ENCODE measurements around the gene SCAF1. TPM values are rescaled to one million over a fixed set of nuclear protein-coding genes. Genes with fewer than 3 reads are reported as not detected.

SCAF1 gene
- total and polyA plus RNA-seq, 8 donors, result 24.7 to 63.8 (median 34.9) TPM

GRCh38 chr19:49700563-49700962, 58.6 kb downstream of the SCAF1 start:
- DNase-seq (no peak), ATAC-seq (no peak)
- Histone ChIP-seq H3K36me3 (no peaks in the 10 kb centered on the region), H3K27ac (no peak overlapping the region), H3K27me3 (peaks cover 0 to 6% of the 10 kb centered on the region in 2 donors), H3K9me3 (no peaks in the 10 kb centered on the region), H3K4me3 (no peak overlapping the region), H3K4me1 (no peaks in the 10 kb centered on the region)
- TF ChIP-seq CTCF (IDR thresholded peaks at IDR 0.05), result no peak
- intact Hi-C loops (cut with DNase I), result no loop called here

- no peaks in the 10 kb centered on the region for H3K36me3 ChIP-seq
- peaks cover 0 to 6% of the 10 kb centered on the region in 2 donors for H3K27me3 ChIP-seq
- no peak overlapping the region for H3K4me3 ChIP-seq
- H3K4me1 ChIP-seq, result no peaks in the 10 kb centered on the region
- ATAC-seq, result no peak
- TF ChIP-seq CTCF (IDR thresholded peaks at IDR 0.05), result no peak
- no peak overlapping the region for H3K27ac ChIP-seq
- no peak for DNase-seq
- H3K9me3 ChIP-seq, result no peaks in the 10 kb centered on the region
- intact Hi-C loops (cut with DNase I), result no loop called here
These were observed 59.3 kb downstream of the SCAF1 start for GRCh38 chr19:49701271-49701786.

GRCh38 chr19:49704888-49705642, 63.1 kb downstream of the SCAF1 start:
- intact Hi-C loops (cut with DNase I), result no loop called here
- no peaks in the 10 kb centered on the region for H3K4me1 ChIP-seq
- ATAC-seq (no peak), DNase-seq (no peak)
- no peaks in the 10 kb centered on the region for H3K9me3 ChIP-seq
- no peak overlapping the region for H3K27ac ChIP-seq
- H3K27me3 ChIP-seq, result peaks cover 0 to 6% of the 10 kb centered on the region in 2 donors
- no peak overlapping the region for H3K4me3 ChIP-seq
- no peaks in the 10 kb centered on the region for H3K36me3 ChIP-seq
- no peak for TF ChIP-seq CTCF (IDR thresholded peaks at IDR 0.05)

- no peak for ATAC-seq
These were observed 63.9 kb downstream of the SCAF1 start for GRCh38 chr19:49705919-49706318.

More at GRCh38 chr19:49705919-49706318, 63.9 kb downstream of the SCAF1 start:
- intact Hi-C loops (cut with DNase I), result no loop called here
- H3K9me3 ChIP-seq, result no peaks in the 10 kb centered on the region
- H3K27me3 ChIP-seq, result peaks cover 0 to 6% of the 10 kb centered on the region in 2 donors
- H3K27ac ChIP-seq, result no peak overlapping the region
- no peaks in the 10 kb centered on the region for H3K36me3 ChIP-seq
- TF ChIP-seq CTCF (IDR thresholded peaks at IDR 0.05), result no peak
- no peak overlapping the region for H3K4me3 ChIP-seq
- no peaks in the 10 kb centered on the region for H3K4me1 ChIP-seq
- DNase-seq, result no peak

Small RNA genes within 50 kb of the gene (microRNA-seq; reads per million reads assigned to microRNA genes)
- 0.14 to 0.34 reads per million in 2 donors for gene MIR5088

Other genes starting within 250 kb of the SCAF1 start
- gene PTH2, start 218.8 kb upstream of the SCAF1 start, total RNA-seq, result not detected
- gene PTH2, start 218.8 kb upstream of the SCAF1 start, polyA plus RNA-seq (ENCODE audit: insufficient read length in 6 of 6), result not detected
- gene GFY, start 216.8 kb upstream of the SCAF1 start, total RNA-seq, result not detected
- gene GFY, start 216.8 kb upstream of the SCAF1 start, polyA plus RNA-seq (ENCODE audit: insufficient read length in 6 of 6), result not detected
- under 1 TPM; 0.29 to 0.34 TPM for gene SLC17A7, start 200.7 kb upstream of the SCAF1 start, total RNA-seq
- under 1 TPM; 0.21 to 0.70 (median 0.36) TPM for gene SLC17A7, start 200.7 kb upstream of the SCAF1 start, polyA plus RNA-seq (ENCODE audit: insufficient read length in 6 of 6)
- 10 to 100 TPM; 54.4 to 78.5 TPM for gene PIH1D1, start 190.4 kb upstream of the SCAF1 start, total RNA-seq
- gene PIH1D1, start 190.4 kb upstream of the SCAF1 start, polyA plus RNA-seq (ENCODE audit: insufficient read length in 6 of 6), result 10 to 100 TPM; 73.6 to 93.2 (median 79.6) TPM
- gene ALDH16A1, start 189.0 kb upstream of the SCAF1 start, total RNA-seq, result 10 to 100 TPM; 29.3 to 54.2 TPM
- gene ALDH16A1, start 189.0 kb upstream of the SCAF1 start, polyA plus RNA-seq (ENCODE audit: insufficient read length in 6 of 6), result 10 to 100 TPM; 12.6 to 18.3 (median 16.5) TPM
- gene FLT3LG, start 168.0 kb upstream of the SCAF1 start, total RNA-seq, result 10 to 100 TPM in 1 of 2 donors, 1 to 10 TPM in 1; 6.8 to 10.1 TPM
- gene FLT3LG, start 168.0 kb upstream of the SCAF1 start, polyA plus RNA-seq (ENCODE audit: insufficient read length in 6 of 6), result 1 to 10 TPM; 6.7 to 9.7 (median 7.4) TPM
- 1,000 to 10,000 TPM; 1,924 to 2,053 TPM for gene RPL13A, start 154.6 kb upstream of the SCAF1 start, total RNA-seq
- gene RPL13A, start 154.6 kb upstream of the SCAF1 start, polyA plus RNA-seq (ENCODE audit: insufficient read length in 6 of 6), result 1,000 to 10,000 TPM; 3,217 to 4,076 (median 3,655) TPM
- gene RPS11, start 145.8 kb upstream of the SCAF1 start, total RNA-seq, result 1,000 to 10,000 TPM; 1,463 to 1,657 TPM
- 1,000 to 10,000 TPM; 3,128 to 3,903 (median 3,649) TPM for gene RPS11, start 145.8 kb upstream of the SCAF1 start, polyA plus RNA-seq (ENCODE audit: insufficient read length in 6 of 6)
- gene FCGRT, start 129.5 kb upstream of the SCAF1 start, total RNA-seq, result 100 to 1,000 TPM; 283 to 288 TPM
- 100 to 1,000 TPM; 287 to 382 (median 307) TPM for gene FCGRT, start 129.5 kb upstream of the SCAF1 start, polyA plus RNA-seq (ENCODE audit: insufficient read length in 6 of 6)
- 10 to 100 TPM; 55.4 to 65.3 TPM for gene RCN3, start 114.2 kb upstream of the SCAF1 start, total RNA-seq
- 10 to 100 TPM; 17.1 to 42.5 (median 22.4) TPM for gene RCN3, start 114.2 kb upstream of the SCAF1 start, polyA plus RNA-seq (ENCODE audit: insufficient read length in 6 of 6)
- 10 to 100 TPM; 40.8 to 45.0 TPM for gene NOSIP, start 61.7 kb upstream of the SCAF1 start, total RNA-seq
- 10 to 100 TPM; 56.6 to 67.9 (median 63.6) TPM for gene NOSIP, start 61.7 kb upstream of the SCAF1 start, polyA plus RNA-seq (ENCODE audit: insufficient read length in 6 of 6)
- 10 to 100 TPM in 1 of 2 donors, 1 to 10 TPM in 1; 7.6 to 13.6 TPM for gene PRRG2, start 60.9 kb upstream of the SCAF1 start, total RNA-seq
- 1 to 10 TPM; 3.8 to 6.8 (median 5.1) TPM for gene PRRG2, start 60.9 kb upstream of the SCAF1 start, polyA plus RNA-seq (ENCODE audit: insufficient read length in 6 of 6)
- gene PRR12, start 51.0 kb upstream of the SCAF1 start, total RNA-seq, result 10 to 100 TPM; 26.1 to 26.7 TPM
- gene PRR12, start 51.0 kb upstream of the SCAF1 start, polyA plus RNA-seq (ENCODE audit: insufficient read length in 6 of 6), result 10 to 100 TPM; 21.4 to 33.7 (median 27.0) TPM
- gene RRAS, start 2.1 kb upstream of the SCAF1 start, total RNA-seq, result 100 to 1,000 TPM in 1 of 2 donors, 10 to 100 TPM in 1; 76.0 to 131 TPM
- gene RRAS, start 2.1 kb upstream of the SCAF1 start, polyA plus RNA-seq (ENCODE audit: insufficient read length in 6 of 6), result 10 to 100 TPM; 21.4 to 34.0 (median 27.7) TPM
- gene IRF3, start 23.6 kb downstream of the SCAF1 start, total RNA-seq, result 10 to 100 TPM; 81.2 to 93.6 TPM
- 10 to 100 TPM; 60.2 to 79.1 (median 70.4) TPM for gene IRF3, start 23.6 kb downstream of the SCAF1 start, polyA plus RNA-seq (ENCODE audit: insufficient read length in 6 of 6)
- 10 to 100 TPM; 20.6 to 22.2 TPM for gene BCL2L12, start 23.7 kb downstream of the SCAF1 start, total RNA-seq
- 10 to 100 TPM; 21.4 to 30.1 (median 28.2) TPM for gene BCL2L12, start 23.7 kb downstream of the SCAF1 start, polyA plus RNA-seq (ENCODE audit: insufficient read length in 6 of 6)
- 100 to 1,000 TPM in 1 of 2 donors, 10 to 100 TPM in 1; 79.3 to 137 TPM for gene PRMT1, start 35.1 kb downstream of the SCAF1 start, total RNA-seq
- 100 to 1,000 TPM; 208 to 258 (median 224) TPM for gene PRMT1, start 35.1 kb downstream of the SCAF1 start, polyA plus RNA-seq (ENCODE audit: insufficient read length in 6 of 6)
- 1 to 10 TPM in 1 of 2 donors, under 1 TPM in 1; 0.93 to 2.0 TPM for gene ADM5, start 47.4 kb downstream of the SCAF1 start, total RNA-seq
- 1 to 10 TPM; 1.2 to 2.6 (median 1.9) TPM for gene ADM5, start 47.4 kb downstream of the SCAF1 start, polyA plus RNA-seq (ENCODE audit: insufficient read length in 6 of 6)
- 10 to 100 TPM in 1 of 2 donors, 1 to 10 TPM in 1; 6.2 to 11.3 TPM for gene CPT1C, start 48.9 kb downstream of the SCAF1 start, total RNA-seq
- gene CPT1C, start 48.9 kb downstream of the SCAF1 start, polyA plus RNA-seq (ENCODE audit: insufficient read length in 6 of 6), result 10 to 100 TPM; 23.2 to 37.3 (median 29.3) TPM
- gene TSKS, start 121.1 kb downstream of the SCAF1 start, total RNA-seq, result under 1 TPM in 1 of 2 donors, not detected in 1; 0.39 TPM
- gene TSKS, start 121.1 kb downstream of the SCAF1 start, polyA plus RNA-seq (ENCODE audit: insufficient read length in 6 of 6), result under 1 TPM; 0.17 to 0.45 (median 0.21) TPM
- 10 to 100 TPM; 84.9 to 87.6 TPM for gene AP2A1, start 124.8 kb downstream of the SCAF1 start, total RNA-seq
- gene AP2A1, start 124.8 kb downstream of the SCAF1 start, polyA plus RNA-seq (ENCODE audit: insufficient read length in 6 of 6), result 10 to 100 TPM; 52.9 to 83.1 (median 61.8) TPM
- gene FUZ, start 171.1 kb downstream of the SCAF1 start, total RNA-seq, result 10 to 100 TPM; 15.3 to 19.5 TPM
- 10 to 100 TPM; 23.2 to 31.7 (median 26.6) TPM for gene FUZ, start 171.1 kb downstream of the SCAF1 start, polyA plus RNA-seq (ENCODE audit: insufficient read length in 6 of 6)
- gene MED25, start 176.1 kb downstream of the SCAF1 start, total RNA-seq, result 10 to 100 TPM; 52.1 to 57.1 TPM
- 10 to 100 TPM; 55.1 to 67.4 (median 58.2) TPM for gene MED25, start 176.1 kb downstream of the SCAF1 start, polyA plus RNA-seq (ENCODE audit: insufficient read length in 6 of 6)
- gene PTOV1, start 208.9 kb downstream of the SCAF1 start, total RNA-seq, result 100 to 1,000 TPM in 1 of 2 donors, 10 to 100 TPM in 1; 96.0 to 133 TPM
- gene PTOV1, start 208.9 kb downstream of the SCAF1 start, polyA plus RNA-seq (ENCODE audit: insufficient read length in 6 of 6), result 100 to 1,000 TPM; 268 to 320 (median 279) TPM
- 10 to 100 TPM; 63.0 to 89.5 TPM for gene PNKP, start 225.4 kb downstream of the SCAF1 start, total RNA-seq
- 10 to 100 TPM; 56.8 to 78.6 (median 66.3) TPM for gene PNKP, start 225.4 kb downstream of the SCAF1 start, polyA plus RNA-seq (ENCODE audit: insufficient read length in 6 of 6)
- 10 to 100 TPM; 33.8 to 39.3 TPM for gene AKT1S1, start 235.1 kb downstream of the SCAF1 start, total RNA-seq
- gene AKT1S1, start 235.1 kb downstream of the SCAF1 start, polyA plus RNA-seq (ENCODE audit: insufficient read length in 6 of 6), result 10 to 100 TPM; 24.7 to 42.9 (median 31.8) TPM
- gene TBC1D17, start 235.5 kb downstream of the SCAF1 start, total RNA-seq, result 10 to 100 TPM; 35.2 to 43.3 TPM
- 10 to 100 TPM; 40.8 to 47.2 (median 46.3) TPM for gene TBC1D17, start 235.5 kb downstream of the SCAF1 start, polyA plus RNA-seq (ENCODE audit: insufficient read length in 6 of 6)

All from left lung (tissue), 10 donors.